IPS DF 4.7 (cell line): Measurements from ENCODE around the gene SPTBN1.

Experiments
- DNase-seq: peaks from one replicate; pipeline ENCODE4 v3.0.0-alpha.2; 2013; ENCODE audit warnings: low spot score; ENCODE audit errors: extremely low read depth

SPTBN1 gene

DNA sequence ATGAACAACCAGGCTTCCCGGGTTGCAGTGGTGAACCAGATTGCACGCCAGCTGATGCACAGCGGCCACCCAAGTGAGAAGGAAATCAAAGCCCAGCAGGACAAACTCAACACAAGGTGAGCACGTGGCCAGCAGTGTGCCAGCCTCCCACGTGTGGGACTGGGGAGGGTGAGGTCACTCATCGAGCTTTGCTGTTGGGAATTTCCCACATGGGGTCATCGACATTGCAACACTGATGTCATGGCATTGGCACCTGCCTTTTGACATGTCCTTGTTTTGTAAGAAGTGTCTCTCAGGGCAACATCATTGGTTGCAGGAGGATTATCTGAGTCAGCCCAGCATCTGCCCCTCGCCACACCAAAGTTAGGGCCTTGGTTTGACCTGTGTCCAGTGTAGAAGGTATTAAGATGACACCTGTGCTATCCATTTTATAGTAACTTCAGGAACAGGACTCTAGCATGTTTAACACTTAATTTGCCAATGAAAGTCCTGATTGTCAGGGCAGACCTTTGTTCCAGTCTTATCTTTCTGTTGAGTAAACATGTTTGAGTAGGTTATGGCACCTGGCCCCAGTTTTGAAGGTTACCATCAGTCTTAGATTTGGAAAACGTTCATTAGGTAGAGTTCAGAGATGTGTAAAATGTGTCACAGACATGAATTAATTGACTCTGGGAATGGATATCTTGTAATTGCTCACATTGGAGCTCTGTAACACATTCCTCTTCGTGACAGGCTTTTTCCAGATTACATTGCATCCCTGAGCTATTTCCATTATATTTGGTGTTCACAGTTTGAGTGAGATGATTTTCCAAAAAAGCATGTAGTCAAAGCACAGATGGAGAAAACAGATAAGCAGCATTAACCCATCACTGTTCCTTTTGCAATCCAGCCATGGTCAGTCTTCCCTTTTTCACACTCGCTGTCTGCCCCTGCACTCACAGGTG, 174.1 kb downstream of the SPTBN1 start:
- DNase-seq: no peak

DNA sequence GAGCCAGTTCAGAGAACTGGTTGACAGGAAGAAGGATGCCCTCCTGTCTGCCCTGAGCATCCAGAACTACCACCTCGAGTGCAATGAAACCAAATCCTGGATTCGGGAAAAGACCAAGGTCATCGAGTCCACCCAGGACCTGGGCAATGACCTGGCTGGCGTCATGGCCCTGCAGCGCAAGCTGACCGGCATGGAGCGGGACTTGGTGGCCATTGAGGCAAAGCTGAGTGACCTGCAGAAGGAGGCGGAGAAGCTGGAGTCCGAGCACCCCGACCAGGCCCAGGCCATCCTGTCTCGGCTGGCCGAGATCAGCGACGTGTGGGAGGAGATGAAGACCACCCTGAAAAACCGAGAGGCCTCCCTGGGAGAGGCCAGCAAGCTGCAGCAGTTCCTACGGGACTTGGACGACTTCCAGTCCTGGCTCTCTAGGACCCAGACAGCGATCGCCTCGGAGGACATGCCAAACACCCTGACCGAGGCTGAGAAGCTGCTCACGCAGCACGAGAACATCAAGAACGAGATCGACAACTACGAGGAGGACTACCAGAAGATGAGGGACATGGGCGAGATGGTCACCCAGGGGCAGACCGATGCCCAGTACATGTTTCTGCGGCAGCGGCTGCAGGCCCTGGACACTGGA, 174.9 kb downstream of the SPTBN1 start:
- DNase-seq: no peak

DNA sequence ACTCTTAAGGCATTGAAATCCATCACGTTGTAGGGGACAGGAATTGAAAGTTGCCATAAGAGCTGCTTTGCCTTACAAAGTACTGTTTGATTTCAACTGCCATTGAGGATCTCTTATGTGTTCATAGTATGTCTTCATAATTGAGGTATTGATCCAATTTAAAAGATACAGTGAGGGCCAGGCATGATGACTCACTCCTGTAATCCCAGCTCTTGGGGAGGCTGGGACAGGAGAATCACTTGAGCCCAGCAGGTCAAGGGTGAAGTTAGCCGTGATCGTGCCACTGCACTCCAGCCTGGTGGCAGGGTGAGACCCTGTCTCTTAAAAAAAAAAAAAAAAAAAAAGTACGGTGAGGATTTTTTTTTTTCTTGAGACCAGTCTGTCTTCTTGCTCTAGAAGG, 175.6 kb downstream of the SPTBN1 start:
- no peak for DNase-seq

DNA sequence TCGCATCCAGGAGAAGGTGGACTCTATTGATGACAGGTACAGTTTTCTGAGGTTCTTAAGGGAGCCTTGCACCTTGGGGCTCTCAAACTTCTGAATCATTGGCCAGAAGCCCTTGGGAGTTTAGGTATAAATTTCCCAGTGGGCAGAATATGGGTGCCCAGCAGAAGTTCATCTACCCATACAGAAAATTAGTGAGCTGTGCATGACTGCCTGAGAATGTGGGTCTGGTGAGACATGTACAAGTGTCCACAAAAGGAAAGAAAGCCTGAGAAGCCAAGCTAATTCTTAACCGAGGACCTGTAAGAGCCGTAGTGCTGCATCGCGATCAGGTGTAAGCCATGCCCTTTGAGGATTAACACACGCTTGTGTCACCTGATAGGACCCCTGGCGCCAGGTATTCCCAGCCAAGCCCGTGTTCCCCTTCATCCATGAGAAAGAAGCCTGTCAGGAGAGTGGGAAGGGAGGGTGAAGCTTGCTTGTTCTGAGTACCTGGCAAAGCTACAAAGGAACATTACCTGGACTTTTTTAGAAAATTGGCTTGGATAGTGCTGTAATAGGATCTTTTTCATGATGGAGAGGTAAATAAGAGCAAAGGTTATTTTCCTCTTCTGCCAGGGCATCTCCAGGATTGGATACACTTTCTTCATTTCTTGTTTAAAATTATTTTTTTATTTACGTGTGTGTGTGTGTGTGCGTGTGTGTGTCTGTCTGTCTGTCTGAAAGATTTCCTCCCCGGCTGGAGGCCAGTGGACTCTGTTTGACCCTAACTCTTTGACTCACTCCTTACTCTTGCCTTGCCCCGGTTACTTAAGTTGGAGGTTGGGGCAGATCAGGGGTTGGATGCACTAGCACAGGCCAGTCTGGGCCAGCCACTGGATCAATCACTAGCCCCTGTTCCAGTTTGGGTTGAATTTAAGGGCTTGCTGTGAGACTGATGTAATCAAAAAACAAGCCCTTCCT, 176.9 kb downstream of the SPTBN1 start:
- no peak for DNase-seq

DNA sequence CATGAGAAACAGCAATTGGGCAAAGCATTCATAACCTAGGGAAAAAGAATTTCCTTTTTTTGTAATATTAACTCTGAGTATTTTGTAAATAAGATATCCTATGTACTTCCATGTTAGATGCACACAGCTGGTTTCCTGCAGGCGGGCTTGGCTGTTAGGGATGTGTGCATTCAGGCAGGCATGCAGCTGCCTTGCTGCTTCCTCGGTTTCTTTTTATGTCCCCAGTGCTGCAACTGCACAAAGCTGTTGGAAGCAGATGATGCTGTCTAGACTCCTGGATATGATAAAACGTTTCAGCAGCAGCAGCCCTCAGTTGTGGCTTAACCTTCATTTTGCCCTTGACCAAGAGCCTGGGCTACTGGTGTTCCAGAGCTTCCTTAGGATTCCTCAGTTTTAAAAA, 177.9 kb downstream of the SPTBN1 start:
- DNase-seq: no peak

DNA sequence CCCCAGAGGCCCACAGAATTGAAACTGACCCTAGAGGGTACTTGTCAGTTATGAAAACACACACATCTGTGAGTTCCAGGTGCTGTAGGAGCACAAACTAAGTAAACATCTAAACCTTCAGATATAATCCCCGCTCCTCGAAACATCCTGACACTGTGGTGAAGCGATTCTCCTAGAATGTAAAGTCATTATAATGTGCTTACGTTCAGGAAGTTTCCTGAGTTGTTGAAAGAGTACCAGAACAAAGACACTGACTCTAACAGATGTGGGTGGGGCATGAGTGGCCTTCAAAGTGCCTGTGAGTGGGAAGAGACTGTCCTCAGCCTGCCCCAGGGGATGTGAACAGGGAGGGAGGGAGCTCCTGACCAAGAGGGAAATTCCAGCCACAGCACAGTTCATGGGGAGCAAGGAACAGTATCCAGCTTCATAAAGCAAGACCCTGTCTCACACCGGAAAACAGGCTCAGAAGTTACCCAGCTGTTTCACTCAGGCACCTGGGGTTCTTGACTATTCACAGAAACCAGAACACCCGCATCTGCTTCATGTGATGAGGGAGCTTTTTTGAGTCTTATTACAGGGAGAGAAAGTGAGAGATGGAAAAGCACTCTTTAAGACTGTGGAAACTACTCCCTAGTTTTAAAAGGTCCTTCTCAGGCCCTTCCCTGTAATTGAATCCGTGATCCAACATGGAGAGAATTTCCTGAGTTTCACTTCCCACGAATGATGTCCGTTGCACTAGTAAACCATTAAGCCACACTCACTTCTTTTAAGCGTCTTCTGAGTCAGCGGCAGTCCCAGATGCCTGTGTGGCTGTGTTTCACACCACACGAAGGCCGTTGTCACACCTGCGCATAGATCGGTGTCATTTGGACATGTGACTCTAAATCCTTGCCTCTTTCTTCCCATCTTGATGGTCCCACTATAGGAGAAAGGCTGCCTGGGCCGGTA, 178.7 kb downstream of the SPTBN1 start:
- DNase-seq: peak; percentile 14

DNA sequence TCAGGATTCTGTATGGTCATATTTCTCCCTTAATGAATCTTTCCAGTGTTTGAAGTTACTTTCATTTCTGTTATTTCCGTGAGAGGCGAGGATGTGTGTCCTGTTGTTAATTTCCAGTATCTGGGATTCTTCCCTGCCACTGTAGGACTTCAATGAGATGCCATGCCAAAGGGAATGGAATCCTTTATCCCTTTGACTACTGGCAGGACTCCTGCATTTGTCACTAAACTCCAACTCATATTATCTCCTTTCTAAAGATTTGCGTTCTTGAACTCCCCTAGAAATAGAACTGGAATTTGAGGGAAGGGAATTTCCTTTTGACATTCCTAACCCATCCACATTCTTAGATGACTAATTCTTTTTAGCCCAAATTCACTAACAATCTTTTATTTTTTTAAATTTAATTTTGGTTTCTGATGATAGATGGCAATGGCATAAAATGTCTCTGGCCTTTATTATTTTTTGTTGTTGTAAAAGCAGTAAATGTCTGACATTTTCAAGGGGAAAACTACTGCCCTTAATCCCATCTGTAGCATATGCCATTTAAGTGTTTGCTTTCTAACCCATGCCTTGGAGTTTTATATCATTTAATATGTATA, 179.5 kb downstream of the SPTBN1 start:
- no peak for DNase-seq

DNA sequence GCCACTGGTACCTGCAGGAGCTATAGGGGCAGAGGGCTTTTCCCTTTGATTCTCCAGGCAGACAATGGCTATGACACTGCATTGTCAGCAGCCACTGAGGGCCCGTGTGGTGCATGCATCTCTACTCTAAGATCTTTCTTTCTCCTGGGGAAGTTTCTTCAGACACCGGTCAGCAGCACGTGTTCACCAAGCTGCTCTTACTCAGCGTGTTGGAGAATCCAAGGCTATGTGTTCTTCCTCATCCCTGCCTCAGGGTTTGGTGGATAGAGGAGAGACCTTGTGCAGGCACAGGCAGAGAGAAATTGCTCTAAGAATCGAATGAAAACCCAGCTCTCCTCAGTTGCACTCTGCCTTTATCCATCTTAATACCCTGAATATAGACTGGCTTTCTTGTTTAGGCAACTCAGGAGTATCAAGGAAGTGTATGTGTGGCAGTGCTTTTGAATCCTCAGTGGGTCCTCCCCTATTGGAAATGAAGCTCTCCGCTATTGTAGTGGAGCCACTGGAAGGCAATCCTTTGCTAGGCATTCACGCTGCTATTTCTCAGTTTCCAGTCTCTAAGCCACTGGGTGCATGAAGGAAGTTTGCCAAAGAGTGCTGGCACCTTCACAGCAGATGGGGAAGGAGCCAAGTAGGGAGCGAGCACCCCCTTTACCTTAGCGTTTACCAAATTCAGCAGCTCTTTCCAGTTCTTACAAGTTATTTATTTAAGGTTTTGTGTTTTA, 180.4 kb downstream of the SPTBN1 start:
- no peak for DNase-seq

DNA sequence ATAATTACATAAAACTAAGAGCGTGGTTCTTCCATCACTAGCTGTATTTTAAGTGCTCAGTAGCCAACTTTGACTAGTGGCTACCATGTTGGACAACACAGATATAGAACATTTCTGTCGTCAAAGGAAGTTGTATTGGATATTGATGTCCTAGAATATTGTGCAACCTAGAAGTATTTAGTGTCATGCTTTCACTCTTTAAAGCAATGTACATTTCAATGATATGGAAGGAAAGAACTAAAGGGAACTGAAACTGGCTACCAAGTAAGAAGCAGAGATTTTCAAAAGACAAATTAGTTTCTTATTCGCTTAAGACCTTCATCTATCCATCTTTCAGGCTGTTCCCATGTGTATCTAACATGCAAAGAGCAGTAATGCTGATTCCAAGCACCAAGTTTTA, 182.0 kb downstream of the SPTBN1 start:
- DNase-seq: no peak

DNA sequence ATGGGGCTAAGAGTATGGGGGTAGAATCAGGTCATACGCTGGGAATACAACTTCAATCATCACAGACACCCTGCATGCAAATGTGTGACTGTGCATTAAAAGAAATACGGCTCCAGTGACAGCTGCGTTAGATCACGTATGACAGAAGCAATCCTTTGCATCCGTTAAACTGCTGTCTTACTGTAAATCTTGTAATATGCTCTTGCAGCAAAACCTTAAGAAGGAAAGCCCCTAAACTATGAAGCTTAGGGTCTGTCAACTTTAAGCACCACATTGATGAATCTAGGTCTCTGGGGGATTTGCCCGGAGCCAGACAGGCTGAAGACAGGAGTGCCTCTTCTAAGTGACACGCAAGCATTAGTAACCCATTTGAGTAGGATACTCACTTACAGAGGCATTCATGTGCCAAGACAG, 182.7 kb downstream of the SPTBN1 start:
- DNase-seq: no peak

DNA sequence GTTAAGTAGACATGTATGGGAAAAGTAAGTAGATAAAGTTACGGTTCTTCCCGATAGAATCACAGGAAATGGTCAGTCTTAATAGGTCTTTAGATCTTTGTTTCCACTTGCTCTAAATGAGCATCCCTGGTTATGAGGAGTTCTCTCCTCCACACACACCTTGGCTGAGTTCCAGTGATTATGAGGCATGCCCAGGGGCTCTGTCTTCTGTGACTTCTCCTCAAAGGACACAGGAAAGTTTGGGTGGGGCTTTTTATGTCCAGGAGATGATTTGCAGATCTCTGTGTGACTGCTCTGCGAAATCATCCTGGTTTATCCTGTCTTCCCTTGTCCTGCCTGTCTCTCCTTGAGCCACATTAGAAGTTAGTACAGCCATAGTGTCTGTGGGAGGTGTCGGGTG, 183.5 kb downstream of the SPTBN1 start:
- DNase-seq: no peak

DNA sequence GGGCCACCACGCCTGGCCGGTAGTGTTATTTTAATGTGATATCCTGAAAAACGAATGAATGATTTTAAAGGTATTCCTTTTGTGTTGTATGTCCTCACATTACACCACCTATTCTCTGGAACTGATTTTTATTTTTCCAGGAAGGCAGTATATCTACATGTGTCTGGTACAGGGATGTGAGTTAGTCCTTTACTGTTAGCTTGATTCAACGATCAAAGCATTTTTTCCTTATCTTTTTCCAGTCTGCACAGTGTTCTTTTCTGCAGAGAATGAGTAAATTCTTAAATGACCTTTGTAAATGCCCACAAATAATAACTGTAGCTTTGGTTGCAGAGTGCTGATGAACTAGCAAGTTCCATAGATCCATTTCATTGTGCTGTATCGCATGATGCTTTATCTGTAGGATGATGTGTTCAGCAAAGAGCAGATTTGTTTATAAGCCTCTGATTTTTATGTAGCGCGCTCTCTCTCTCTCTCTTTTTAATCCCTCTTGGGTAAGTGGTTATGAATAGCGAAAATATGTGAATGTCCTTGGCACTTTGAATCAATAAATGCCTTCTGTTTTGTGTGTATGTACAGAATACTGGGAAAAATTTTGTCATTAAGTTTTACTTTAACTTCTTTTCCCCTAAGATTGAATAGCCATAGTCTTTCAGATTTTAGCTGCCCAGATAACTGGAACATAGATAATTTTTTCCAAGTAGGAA, 184.9 kb downstream of the SPTBN1 start:
- no peak for DNase-seq

DNA sequence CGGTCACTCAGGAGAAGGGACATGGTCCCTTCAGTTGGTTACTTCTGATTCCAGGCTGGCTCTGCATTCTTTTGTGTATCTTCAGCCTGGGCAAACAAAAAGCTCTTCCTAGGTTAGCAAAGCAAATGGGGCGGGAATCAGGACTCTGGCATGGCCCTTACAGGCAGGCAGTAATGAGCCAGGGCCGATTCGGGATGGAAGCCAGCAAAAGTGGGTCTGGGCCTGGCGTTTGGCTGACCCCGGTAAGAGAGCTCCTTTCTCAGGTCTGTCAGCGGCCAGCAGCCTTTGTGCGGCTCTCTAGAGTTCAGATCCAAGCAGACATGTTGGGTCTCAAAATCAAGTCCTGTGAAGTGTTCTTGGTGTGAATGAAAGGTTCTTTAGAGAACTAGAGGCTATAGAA, 185.9 kb downstream of the SPTBN1 start:
- DNase-seq: no peak

DNA sequence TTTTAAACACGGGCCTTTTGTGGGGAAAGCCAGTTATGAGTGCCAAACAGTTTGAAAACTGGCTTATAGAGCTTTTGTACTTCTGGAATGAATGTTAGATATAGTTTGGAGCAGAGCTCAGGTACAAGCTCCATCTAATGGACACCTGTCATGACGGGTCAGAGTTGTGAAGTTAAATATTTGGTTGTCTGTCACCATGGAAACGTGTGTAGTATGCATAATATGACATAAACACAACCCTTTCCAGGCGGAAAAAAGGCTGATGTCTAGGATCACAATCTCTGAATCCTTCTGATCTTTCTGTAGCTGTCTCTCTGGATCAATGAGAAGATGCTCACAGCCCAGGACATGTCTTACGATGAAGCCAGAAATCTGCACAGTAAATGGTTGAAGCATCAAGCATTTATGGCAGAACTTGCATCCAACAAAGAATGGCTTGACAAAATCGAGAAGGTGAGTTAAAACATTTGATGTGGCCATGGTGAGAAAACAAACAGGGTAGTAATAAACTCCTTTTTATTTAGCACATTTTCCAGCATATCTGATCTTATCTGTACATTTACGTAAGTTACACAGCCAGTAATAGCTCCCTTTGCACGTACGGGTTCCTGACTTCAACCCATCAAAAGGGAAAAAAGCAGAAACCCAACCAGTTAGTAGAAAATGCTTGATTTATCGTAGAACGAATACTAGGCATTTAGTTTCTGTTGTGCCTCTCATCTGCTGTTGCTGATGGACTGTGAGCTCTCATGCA, 186.7 kb downstream of the SPTBN1 start:
- DNase-seq: no peak

DNA sequence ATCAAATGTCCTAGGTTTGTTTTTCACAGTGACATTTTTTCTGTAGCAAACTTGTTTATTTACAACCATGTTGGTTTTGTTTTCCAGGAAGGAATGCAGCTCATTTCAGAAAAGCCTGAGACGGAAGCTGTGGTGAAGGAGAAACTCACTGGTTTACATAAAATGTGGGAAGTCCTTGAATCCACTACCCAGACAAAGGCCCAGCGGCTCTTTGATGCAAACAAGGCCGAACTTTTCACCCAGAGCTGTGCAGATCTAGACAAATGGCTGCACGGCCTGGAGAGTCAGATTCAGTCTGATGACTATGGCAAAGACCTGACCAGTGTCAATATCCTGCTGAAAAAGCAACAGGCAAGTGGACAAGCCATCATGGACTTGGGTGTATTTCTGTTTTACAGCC, 188.1 kb downstream of the SPTBN1 start:
- no peak for DNase-seq

DNA sequence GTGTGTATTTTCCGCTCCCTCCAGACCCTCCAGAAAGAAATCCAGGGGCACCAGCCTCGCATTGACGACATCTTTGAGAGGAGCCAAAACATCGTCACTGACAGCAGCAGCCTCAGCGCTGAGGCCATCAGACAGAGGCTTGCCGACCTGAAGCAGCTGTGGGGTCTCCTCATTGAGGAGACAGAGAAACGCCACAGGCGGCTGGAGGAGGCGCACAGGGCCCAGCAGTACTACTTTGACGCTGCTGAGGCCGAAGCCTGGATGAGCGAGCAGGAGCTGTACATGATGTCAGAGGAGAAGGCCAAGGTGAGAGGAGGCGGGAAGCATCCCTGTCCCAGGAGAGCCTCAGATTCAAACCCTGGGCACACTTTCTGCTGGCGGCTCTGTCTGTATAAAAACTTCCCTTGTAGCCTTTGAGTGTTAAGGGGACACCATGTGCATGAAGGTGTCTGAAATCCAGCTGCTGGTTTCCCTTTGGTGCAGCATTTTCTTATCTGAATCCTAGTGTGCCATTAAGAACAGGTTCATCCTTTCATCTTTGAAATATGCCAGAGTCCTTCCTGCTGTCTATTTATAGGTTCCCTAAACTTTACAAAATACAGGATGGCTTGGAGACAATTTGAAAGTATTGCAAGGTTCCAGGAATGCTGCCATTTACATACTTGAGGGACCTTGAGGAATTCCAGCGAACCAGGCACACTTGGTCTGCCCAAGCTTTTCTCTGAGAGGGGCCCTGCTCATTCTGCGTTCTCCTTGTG, 190.2 kb downstream of the SPTBN1 start:
- DNase-seq: no peak

DNA sequence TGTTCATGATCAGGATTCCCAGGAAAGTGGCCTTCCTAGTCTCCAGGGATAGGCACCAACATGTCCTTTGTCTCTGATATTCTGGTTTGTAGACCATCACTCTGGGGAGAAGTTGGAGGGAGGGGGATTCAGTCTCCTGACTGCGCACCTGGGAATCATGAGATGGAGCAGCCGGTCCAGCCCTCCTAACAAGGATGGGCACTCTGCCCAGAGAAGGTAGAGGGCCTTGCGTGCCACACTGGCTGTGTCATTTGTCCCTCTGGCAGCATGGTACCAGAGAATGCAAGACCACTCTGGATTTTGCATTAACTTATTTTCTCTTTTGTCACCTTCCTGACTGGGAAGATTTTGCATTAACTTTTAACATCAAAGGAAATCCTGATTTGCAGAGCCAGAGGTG, 192.1 kb downstream of the SPTBN1 start:
- no peak for DNase-seq
